Measurements from ENCODE around the gene NELFCD.
A peak's percentile ranks its signal among the peaks of the same experiment; 100 is the strongest.
"Not testable (repeated sequence)": the region's sequence is repeated elsewhere in the genome, so short reads cannot be mapped to it uniquely, and the experiment has no call there.

Gene NELFCD

DNA sequence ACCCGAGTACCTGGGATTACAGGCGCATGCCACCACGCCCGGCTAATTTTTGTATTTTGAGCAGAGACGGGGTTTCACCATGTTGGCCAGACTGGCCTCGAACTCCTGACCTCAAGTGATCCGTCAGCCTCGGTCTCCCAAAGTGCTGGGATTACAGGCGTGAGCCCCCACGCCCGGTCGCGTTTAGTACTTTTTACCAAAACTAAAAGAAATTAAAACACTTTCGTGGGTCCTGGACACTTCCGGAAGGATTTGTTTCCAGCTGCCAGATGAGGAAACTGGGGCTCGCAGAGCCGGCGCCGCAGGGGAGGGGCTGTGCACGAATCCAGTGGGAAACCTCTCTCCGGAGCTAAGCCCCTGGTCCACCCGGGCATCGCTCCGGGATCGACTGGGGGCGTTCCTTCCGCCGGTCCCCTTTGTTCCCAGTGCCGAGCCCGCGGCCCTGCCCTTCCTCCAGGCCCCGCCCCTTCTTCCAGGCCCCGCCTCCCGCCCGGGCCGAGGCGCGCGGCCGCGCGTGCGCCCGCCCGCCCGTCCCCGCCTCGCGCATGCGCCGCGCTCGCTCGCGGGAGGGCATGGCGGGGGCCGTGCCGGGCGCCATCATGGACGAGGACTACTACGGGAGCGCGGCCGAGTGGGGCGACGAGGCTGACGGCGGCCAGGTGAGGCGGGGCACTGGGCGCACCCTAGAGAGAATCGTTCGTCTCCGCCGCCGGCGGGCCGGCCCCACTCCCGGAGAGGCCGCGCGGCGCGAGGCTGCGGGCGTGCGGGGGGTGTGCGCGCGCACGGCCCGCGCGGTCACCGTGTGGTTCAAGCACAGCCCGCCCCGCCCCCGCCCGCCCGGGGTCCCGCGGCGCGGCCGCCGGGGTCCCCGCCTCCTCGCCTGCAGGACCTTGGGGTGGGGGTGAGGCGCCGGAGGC lies at the start of gene NELFCD:
Gene NELFCD, plus strand, starts transcription at position 546 of the 917 bp plus-strand sequence. Its CDS starts 54 bp downstream, at position 600.
- H3K27ac ChIP-seq (ENCODE audit: low read length): peak within 1 kb of the TSS; percentile 80
- H3K27me3 ChIP-seq (ENCODE audit: low read depth, low read length): no peaks in the 10 kb centered on the region
- H3K36me3 ChIP-seq (ENCODE audit: control insufficient read depth in 1 of 2, insufficient read depth in 2 of 2, low read length in 2 of 2): no peaks in the 10 kb centered on the region
- peaks cover 11 to 14% of the 10 kb centered on the region in 2 donors for H3K4me1 ChIP-seq (ENCODE audit: control insufficient read depth in 1 of 2, insufficient read depth in 2 of 2, low read length in 2 of 2)
- peaks cover 2 to 7% of the 10 kb centered on the region in 2 donors for H3K9me3 ChIP-seq (ENCODE audit: control insufficient read depth in 1 of 2, low read length in 2 of 2)
- H3K4me3 ChIP-seq (ENCODE audit: low read depth in 1 of 2, low read length in 2 of 2): peak within 1 kb of the TSS; percentile 84 to 96

DNA sequence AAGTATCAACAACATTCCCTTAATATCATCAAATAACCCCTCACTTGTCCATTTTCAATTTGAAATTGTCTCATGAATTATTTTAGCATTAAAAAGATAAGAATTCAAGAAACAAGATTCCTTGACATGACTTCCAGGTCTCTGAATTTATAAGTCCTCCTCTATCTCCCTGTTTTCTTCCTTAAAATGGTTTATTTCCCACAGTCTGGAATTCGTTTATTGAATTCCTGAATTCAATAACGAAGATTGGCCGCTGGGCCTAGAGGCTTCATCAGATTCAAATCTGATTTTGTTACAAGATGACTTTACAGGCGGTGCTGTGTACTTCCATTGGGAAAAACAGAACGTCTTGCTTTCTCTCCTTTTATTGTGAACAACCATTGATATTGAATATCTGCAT lies 48.9 kb upstream of the NELFCD start:
- Histone ChIP-seq H3K9me3 (ENCODE audit: control insufficient read depth in 1 of 2, low read length in 2 of 2) (no peaks in the 10 kb centered on the region), H3K27me3 (ENCODE audit: low read depth, low read length) (no peaks in the 10 kb centered on the region), H3K4me3 (ENCODE audit: low read depth in 1 of 2, low read length in 2 of 2) (no peak overlapping the region), H3K4me1 (ENCODE audit: control insufficient read depth in 1 of 2, insufficient read depth in 2 of 2, low read length in 2 of 2) (no peaks in the 10 kb centered on the region), H3K27ac (ENCODE audit: low read length) (no peak overlapping the region), H3K36me3 (ENCODE audit: control insufficient read depth in 1 of 2, insufficient read depth in 2 of 2, low read length in 2 of 2) (no peaks in the 10 kb centered on the region)

GRCh38 chr20:58938078-58938477 lies 43.0 kb upstream of the NELFCD start:
- Histone ChIP-seq H3K27ac (ENCODE audit: low read length) (no peak overlapping the region), H3K36me3 (ENCODE audit: control insufficient read depth in 1 of 2, insufficient read depth in 2 of 2, low read length in 2 of 2) (no peaks in the 10 kb centered on the region), H3K27me3 (ENCODE audit: low read depth, low read length) (no peaks in the 10 kb centered on the region), H3K4me3 (ENCODE audit: low read depth in 1 of 2, low read length in 2 of 2) (no peak overlapping the region), H3K9me3 (ENCODE audit: control insufficient read depth in 1 of 2, low read length in 2 of 2) (no peaks in the 10 kb centered on the region), H3K4me1 (ENCODE audit: control insufficient read depth in 1 of 2, insufficient read depth in 2 of 2, low read length in 2 of 2) (no peaks in the 10 kb centered on the region)

GRCh38 chr20:58938541-58938940 lies 42.5 kb upstream of the NELFCD start:
- no peaks in the 10 kb centered on the region for H3K9me3 ChIP-seq (ENCODE audit: control insufficient read depth in 1 of 2, low read length in 2 of 2)
- no peaks in the 10 kb centered on the region for H3K36me3 ChIP-seq (ENCODE audit: control insufficient read depth in 1 of 2, insufficient read depth in 2 of 2, low read length in 2 of 2)
- no peak overlapping the region for H3K4me3 ChIP-seq (ENCODE audit: low read depth in 1 of 2, low read length in 2 of 2)
- H3K4me1 ChIP-seq (ENCODE audit: control insufficient read depth in 1 of 2, insufficient read depth in 2 of 2, low read length in 2 of 2): no peaks in the 10 kb centered on the region
- H3K27me3 ChIP-seq (ENCODE audit: low read depth, low read length): no peaks in the 10 kb centered on the region
- H3K27ac ChIP-seq (ENCODE audit: low read length): no peak overlapping the region

GRCh38 chr20:58941471-58941870 lies 39.6 kb upstream of the NELFCD start:
- Histone ChIP-seq H3K4me3 (ENCODE audit: low read depth in 1 of 2, low read length in 2 of 2) (no peak overlapping the region), H3K36me3 (ENCODE audit: control insufficient read depth in 1 of 2, insufficient read depth in 2 of 2, low read length in 2 of 2) (no peaks in the 10 kb centered on the region), H3K27ac (ENCODE audit: low read length) (no peak overlapping the region), H3K27me3 (ENCODE audit: low read depth, low read length) (no peaks in the 10 kb centered on the region), H3K9me3 (ENCODE audit: control insufficient read depth in 1 of 2, low read length in 2 of 2) (no peaks in the 10 kb centered on the region), H3K4me1 (ENCODE audit: control insufficient read depth in 1 of 2, insufficient read depth in 2 of 2, low read length in 2 of 2) (no peaks in the 10 kb centered on the region)

DNA sequence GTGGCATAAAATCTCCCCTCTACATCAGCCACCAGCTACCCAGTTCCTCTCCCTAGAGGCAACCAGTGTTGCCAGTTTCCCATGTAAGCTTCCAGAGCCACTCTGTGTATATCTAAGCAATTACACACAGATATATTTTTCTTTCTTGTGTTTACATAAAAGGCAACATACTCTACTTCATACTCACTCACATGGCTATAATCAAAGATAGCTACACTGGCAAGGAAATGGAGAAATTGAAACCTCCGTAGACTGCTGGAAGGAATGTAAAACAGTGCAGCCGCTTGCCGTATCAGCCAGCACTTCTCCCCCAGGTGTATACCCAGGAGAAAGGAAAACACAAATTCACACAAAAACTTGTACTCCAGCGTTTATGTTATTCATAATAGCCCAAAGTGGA lies 38.5 kb upstream of the NELFCD start:
- Histone ChIP-seq H3K27ac (ENCODE audit: low read length) (no peak overlapping the region), H3K4me1 (ENCODE audit: control insufficient read depth in 1 of 2, insufficient read depth in 2 of 2, low read length in 2 of 2) (no peaks in the 10 kb centered on the region), H3K27me3 (ENCODE audit: low read depth, low read length) (no peaks in the 10 kb centered on the region), H3K4me3 (ENCODE audit: low read depth in 1 of 2, low read length in 2 of 2) (no peak overlapping the region), H3K9me3 (ENCODE audit: control insufficient read depth in 1 of 2, low read length in 2 of 2) (no peaks in the 10 kb centered on the region), H3K36me3 (ENCODE audit: control insufficient read depth in 1 of 2, insufficient read depth in 2 of 2, low read length in 2 of 2) (no peaks in the 10 kb centered on the region)

GRCh38 chr20:58944610-58945009 lies 36.4 kb upstream of the NELFCD start:
- H3K4me3 ChIP-seq (ENCODE audit: low read depth in 1 of 2, low read length in 2 of 2): no peak overlapping the region
- no peaks in the 10 kb centered on the region for H3K9me3 ChIP-seq (ENCODE audit: control insufficient read depth in 1 of 2, low read length in 2 of 2)
- no peaks in the 10 kb centered on the region for H3K27me3 ChIP-seq (ENCODE audit: low read depth, low read length)
- no peaks in the 10 kb centered on the region for H3K4me1 ChIP-seq (ENCODE audit: control insufficient read depth in 1 of 2, insufficient read depth in 2 of 2, low read length in 2 of 2)
- H3K27ac ChIP-seq (ENCODE audit: low read length): no peak overlapping the region
- H3K36me3 ChIP-seq (ENCODE audit: control insufficient read depth in 1 of 2, insufficient read depth in 2 of 2, low read length in 2 of 2): no peaks in the 10 kb centered on the region

DNA sequence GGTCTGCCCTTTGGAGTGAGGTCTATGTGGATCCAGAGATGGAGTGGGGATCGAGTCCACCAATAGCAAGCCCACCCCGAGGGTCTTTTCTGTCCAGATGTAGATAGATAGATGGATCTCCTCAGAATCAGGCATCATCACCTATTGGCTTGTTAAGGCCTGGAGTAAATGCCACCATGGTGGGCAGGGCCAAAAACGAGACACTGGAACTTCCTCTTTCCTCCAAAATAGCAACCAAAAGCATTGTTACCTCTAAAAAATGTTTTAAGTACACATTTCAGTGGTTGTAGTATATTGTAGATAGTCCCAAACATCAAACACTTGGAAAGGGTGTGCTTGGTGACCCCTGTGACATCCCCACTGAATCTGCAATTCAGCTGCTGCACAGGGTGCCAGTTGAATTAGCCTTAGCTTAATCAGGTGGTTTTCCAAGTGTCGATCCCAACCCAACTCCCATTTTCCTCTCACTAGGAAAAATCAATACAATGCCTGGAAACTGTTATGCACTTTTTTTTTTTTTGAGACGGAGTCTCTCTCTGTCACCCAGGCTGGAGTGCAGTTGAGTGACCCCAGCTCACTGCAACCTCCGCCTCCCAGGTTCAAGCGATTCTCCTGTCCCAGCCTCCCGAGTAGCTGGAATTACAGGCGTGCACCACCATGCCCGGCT lies 35.0 kb upstream of the NELFCD start:
- Histone ChIP-seq H3K4me1 (ENCODE audit: control insufficient read depth in 1 of 2, insufficient read depth in 2 of 2, low read length in 2 of 2) (no peaks in the 10 kb centered on the region), H3K9me3 (ENCODE audit: control insufficient read depth in 1 of 2, low read length in 2 of 2) (no peaks in the 10 kb centered on the region), H3K27me3 (ENCODE audit: low read depth, low read length) (no peaks in the 10 kb centered on the region), H3K36me3 (ENCODE audit: control insufficient read depth in 1 of 2, insufficient read depth in 2 of 2, low read length in 2 of 2) (no peaks in the 10 kb centered on the region), H3K27ac (ENCODE audit: low read length) (no peak overlapping the region), H3K4me3 (ENCODE audit: low read depth in 1 of 2, low read length in 2 of 2) (no peak overlapping the region)

GRCh38 chr20:58947797-58948388 lies 33.2 kb upstream of the NELFCD start:
- H3K9me3 ChIP-seq (ENCODE audit: control insufficient read depth in 1 of 2, low read length in 2 of 2); H3K4me3 ChIP-seq (ENCODE audit: low read depth in 1 of 2, low read length in 2 of 2); H3K27me3 ChIP-seq (ENCODE audit: low read depth, low read length); H3K27ac ChIP-seq (ENCODE audit: low read length); H3K36me3 ChIP-seq (ENCODE audit: control insufficient read depth in 1 of 2, insufficient read depth in 2 of 2, low read length in 2 of 2); H3K4me1 ChIP-seq (ENCODE audit: control insufficient read depth in 1 of 2, insufficient read depth in 2 of 2, low read length in 2 of 2): not testable (repeated sequence)

GRCh38 chr20:58950603-58951002 lies 30.5 kb upstream of the NELFCD start:
- H3K4me3 ChIP-seq (ENCODE audit: low read depth in 1 of 2, low read length in 2 of 2): no peak overlapping the region
- H3K27me3 ChIP-seq (ENCODE audit: low read depth, low read length): no peaks in the 10 kb centered on the region
- no peaks in the 10 kb centered on the region for H3K9me3 ChIP-seq (ENCODE audit: control insufficient read depth in 1 of 2, low read length in 2 of 2)
- no peaks in the 10 kb centered on the region for H3K36me3 ChIP-seq (ENCODE audit: control insufficient read depth in 1 of 2, insufficient read depth in 2 of 2, low read length in 2 of 2)
- no peaks in the 10 kb centered on the region for H3K4me1 ChIP-seq (ENCODE audit: control insufficient read depth in 1 of 2, insufficient read depth in 2 of 2, low read length in 2 of 2)
- H3K27ac ChIP-seq (ENCODE audit: low read length): no peak overlapping the region

GRCh38 chr20:58953050-58953449 lies 28.0 kb upstream of the NELFCD start:
- no peaks in the 10 kb centered on the region for H3K9me3 ChIP-seq (ENCODE audit: control insufficient read depth in 1 of 2, low read length in 2 of 2)
- no peaks in the 10 kb centered on the region for H3K36me3 ChIP-seq (ENCODE audit: control insufficient read depth in 1 of 2, insufficient read depth in 2 of 2, low read length in 2 of 2)
- no peak overlapping the region for H3K27ac ChIP-seq (ENCODE audit: low read length)
- H3K4me1 ChIP-seq (ENCODE audit: control insufficient read depth in 1 of 2, insufficient read depth in 2 of 2, low read length in 2 of 2): no peaks in the 10 kb centered on the region
- H3K27me3 ChIP-seq (ENCODE audit: low read depth, low read length): no peaks in the 10 kb centered on the region
- H3K4me3 ChIP-seq (ENCODE audit: low read depth in 1 of 2, low read length in 2 of 2): no peak overlapping the region

Data from muscle layer of duodenum (tissue), 2 donors.